GM18870 (cell line): ENCODE data around the gene MCMBP.
A peak's percentile ranks its signal among the peaks of the same experiment; 100 is the strongest.
"Not testable (repeated sequence)": the region's sequence is repeated elsewhere in the genome, so short reads cannot be mapped to it uniquely, and the experiment has no call there.

ENCODE experiments used
- ATAC-seq: cut with Tn5 transposase; IDR thresholded peaks from one replicate; pipeline ENCODE4 v1.9.1; 2021; ENCODE audit warnings: moderate library complexity; ENCODE audit not compliant: unreplicated experiment

The MCMBP gene

GRCh38 chr10:119878524-119878923 is 5.9 kb upstream of the MCMBP start:
- ATAC-seq, result no peak

GRCh38 chr10:119872860-119873681 is 428 bp upstream of the MCMBP start:
- ATAC-seq, result peak; percentile 76

DNA sequence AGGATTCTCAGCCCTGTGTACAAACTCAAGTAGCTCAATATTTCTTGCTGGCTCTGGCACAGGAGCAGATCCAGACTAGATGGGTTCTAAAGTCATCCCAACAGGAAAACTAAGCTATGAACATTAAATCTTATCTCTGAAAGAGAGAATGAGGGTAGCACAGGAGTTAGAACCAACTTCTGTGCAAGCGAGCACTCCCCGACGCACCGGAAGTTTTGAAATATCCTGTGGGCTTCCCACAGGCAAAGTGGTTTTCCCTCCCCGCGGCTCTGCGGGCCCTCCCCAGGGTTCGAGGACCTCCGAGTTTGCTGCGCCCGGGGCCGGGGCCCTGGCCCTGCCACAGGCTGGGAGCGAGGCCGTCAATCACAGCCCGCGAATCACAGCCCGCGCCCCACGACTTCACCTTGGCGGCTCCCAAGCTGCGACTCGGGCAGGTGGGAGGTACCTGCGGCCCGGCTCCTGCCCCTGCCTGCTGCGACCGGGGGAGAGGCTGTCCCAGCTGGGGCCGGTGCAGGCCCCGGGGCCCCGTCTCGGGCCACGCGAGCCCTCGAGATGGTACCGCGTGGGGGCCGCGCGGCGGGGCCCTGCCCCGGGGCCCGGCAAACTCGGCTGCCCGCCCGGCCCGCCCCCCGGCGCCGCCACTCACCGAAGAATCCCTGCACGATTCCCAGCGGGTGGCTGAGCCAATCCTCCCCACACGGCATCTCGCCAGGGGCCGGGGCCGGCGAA is 598 bp downstream of the MCMBP start:
- ATAC-seq, result peak; percentile 31

DNA sequence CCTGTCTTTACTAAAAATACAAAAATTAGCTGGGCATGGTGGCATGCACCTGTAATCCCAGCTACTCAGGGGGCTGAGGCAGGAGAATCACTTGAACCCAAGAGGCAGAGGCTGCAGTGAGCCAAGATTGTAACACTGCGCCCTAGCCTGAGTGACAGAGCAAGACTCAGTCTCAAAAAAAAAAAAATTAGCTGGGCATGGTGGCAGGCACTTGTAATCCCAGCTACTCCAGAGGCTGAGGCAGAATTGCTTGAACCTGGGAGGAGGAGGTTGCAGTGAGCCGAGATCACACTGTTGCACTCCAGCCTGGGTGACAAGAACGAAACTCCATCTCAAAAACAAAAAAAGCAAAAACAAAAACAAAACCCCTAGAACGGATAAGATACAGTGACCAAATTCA is 3.2 kb downstream of the MCMBP start:
- ATAC-seq, result not testable (repeated sequence)

GRCh38 chr10:119867317-119867716 is 5.3 kb downstream of the MCMBP start:
- ATAC-seq, result no peak

- no peak for ATAC-seq
Observed at GRCh38 chr10:119865699-119866240, 6.9 kb downstream of the MCMBP start.

DNA sequence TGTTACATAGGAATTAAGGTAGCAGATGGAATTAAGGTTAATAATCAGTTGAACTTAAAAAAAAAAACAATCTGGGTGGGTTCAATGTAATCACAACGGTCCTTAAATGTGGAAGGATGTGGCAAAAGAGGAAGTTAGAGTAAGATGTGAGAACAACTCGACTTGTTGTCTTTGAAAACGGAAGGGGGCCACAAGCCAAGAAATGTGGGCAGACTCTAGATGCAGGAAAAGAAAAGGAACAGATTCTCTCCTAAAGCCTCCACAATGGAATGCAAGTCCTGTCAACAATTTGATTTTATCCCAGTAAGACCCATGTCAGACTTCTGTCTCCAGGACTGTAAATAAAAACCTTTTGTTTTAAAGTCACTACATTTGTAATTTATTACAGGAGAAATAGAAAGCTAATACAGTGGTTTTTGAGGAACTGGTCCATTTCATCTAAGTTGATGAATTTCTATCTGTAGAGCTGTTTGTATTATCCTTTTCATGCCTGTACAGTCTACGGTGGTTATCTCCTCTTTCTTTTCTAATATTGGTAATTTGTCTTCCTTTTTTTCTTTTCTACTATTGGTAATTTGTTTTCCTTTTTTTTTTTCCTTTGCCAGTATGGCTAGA is 8.6 kb downstream of the MCMBP start:
- no peak for ATAC-seq

GRCh38 chr10:119862524-119862923 is 10.1 kb downstream of the MCMBP start:
- no peak for ATAC-seq

DNA sequence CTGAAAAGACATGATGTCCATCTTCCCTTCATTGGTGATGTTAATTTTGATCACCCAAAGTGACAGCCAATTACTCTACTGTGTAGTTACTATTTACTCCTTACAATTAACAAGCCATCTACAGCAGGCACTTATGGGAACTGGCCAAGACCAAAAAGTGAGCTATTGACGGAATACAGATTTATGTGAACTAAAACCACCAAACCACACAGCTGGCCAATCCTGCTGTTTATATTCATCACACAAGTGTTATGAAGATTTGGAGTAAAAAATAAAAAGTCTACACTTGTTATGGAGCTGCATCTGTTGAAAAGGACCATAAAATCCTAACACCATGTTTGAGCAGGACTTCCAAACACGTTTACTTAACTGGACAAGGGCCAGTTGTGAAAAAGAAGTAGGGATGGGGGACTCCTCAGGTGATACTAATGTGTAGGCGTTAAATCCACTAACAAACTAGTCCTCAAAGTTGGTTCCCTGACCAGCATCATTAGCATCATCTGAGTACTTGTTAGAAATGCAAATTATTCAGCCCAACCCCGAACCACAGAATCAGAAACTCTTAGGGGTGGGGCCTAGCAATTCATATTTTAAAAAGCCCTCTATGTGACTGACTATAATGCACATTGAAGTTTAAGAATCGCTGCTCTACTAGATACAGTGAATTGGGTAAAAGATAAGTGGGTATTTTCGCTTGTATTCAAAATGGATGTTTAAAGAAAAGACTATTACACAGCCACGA is 11.6 kb downstream of the MCMBP start:
- no peak for ATAC-seq

GRCh38 chr10:119859420-119860258 is 13.0 kb downstream of the MCMBP start:
- ATAC-seq, result no peak

DNA sequence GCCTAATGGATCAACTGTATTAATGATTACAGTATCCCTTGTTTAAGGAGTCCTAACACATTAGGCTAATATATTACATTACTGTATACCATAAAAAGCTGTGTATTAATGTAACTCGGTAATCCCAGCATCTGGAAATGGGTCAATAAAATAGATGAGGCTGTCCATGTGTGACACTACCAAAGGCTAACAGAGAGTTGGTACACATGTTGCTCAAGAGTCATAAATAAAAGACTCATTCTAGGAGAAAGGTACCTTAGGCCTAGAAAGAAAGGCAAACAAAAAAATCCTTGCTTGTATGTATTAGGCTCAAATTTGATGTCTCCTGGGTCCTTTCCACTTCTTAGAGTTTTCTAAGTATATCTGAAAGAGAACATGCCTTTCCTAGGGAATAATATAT is 14.6 kb downstream of the MCMBP start:
- no peak for ATAC-seq

DNA sequence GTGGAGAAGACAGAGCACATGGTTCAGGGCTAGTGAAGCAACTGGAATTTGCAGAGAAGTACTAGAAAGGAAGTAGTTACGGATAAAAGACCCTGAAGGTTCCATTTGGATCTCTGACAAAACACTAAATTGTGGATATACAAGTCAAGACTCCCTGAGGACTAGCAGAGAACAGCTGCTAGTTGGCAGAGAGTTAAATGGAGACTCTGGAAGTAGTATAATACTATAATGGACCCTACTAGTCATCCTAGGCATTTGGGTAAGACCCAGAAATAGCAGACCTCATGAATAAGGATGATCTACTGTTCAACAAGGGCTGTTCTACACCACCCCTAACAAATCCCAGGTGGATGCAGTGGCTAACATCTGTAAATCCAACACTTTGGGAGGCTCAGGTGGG is 19.1 kb downstream of the MCMBP start:
- ATAC-seq, result no peak

DNA sequence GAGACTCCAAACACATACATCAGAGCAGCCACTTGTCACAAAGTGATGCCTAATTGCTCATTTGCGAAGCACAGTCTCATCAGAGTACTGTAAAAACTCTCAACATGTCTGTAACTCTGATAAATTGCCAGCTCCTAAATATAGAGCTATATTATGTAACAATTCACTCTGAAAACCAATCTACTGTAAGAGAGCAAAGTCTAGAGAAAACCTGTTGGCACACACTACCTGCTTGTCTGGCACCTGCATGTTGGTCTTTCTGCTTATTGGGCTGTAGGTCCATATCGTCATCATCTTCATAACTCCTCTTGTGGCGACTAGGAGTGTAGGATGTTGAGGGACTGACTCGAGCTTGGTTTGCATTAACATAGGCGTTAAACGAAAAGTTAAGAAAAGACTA is 19.8 kb downstream of the MCMBP start:
- ATAC-seq, result no peak

DNA sequence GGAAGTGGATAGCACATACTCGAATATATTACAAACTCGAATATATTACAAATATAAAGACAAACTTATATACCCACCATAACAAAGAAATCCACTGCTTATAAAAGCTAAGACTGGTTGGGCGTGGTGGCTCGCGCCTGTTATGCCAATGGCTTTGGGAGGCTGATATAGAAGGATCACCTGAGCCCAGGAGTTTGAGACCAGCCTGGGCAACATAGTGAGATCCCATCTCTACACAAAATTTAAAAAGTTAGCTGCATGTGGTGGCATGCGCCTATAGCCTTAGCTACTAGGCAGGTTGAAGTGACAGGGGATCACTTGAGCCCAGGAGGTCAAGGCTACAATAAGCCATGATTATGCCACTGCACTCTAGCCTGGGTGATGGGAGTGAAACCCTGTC is 20.4 kb downstream of the MCMBP start:
- no peak for ATAC-seq

GRCh38 chr10:119849944-119850343 is 22.7 kb downstream of the MCMBP start:
- ATAC-seq, result no peak

DNA sequence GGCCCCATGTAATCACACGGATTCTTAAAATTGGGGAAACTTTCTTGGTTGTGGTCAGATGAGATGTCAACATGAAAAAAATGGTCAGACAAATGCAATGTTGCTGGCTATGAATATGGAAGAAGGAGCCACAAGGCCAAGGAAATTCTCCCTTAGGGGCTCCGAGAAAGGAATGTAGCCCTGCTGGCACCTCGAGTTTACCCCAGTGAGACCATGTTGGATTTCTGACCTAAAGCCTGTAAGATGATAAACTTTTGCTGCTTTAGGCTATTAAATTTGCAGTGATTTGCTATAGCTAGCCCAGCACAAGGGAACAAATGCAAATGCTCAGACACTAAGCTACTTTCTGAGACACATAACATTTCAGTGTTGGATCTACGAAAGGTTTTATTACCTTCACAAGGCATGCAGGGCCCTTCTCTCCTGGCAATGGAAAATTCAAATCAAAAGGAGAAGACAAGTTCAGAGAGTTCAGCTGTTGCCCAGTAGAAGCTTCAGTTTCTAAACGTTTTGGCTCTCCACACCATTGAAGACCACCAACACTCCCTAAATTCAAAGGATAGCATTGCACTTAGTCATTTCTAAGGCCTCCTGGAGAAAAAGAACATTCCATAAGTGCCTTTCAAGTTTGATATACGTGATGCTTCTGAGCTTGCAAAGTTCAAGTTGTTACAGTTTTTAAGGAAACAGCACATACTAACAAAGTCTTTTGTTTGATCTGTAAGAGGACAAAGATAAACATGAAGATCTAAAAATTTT is 23.4 kb downstream of the MCMBP start:
- ATAC-seq, result no peak

GRCh38 chr10:119845656-119846055 is 27.0 kb downstream of the MCMBP start:
- ATAC-seq, result no peak

DNA sequence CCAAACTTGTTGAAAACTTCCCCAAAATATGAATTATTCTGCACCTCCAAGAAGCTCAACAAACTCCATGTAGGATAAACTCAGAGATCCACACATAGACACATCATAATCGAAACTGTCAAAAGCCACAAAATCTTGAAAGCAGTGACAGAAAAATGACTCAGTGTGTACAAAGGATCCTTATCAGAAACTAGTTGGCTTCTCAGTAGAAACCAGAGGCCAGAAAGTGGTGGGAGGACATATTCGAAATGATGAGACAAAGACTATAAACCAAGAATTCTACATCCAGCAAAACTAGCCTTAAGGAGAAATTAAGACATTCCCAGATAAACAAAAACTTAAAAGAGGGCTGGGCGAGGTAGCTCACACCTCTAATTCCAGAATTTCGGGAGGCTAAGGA is 38.5 kb downstream of the MCMBP start:
- ATAC-seq, result no peak

DNA sequence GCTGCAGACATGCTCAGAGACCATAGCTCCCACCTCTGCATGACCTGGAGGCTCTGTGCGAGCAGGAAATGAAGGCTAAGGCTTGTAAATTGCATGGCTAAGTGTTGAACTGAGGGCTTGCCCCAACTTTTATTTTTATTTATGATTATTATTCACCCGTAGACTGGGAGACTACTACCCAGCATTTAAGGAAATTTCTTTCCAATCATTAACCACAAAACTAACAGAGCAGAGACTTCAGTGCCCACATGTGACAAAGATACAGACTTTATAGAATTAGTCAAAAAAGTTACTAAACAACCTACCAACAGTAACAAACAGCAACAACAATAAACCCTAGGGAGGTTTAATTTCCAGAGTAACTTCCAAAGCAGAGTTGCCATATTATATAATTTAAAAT is 39.7 kb downstream of the MCMBP start:
- ATAC-seq, result no peak
